HCEC 1CT (cell line): ENCODE measurements around the gene MYO1H.
"Not testable (repeated sequence)": the region's sequence is repeated elsewhere in the genome, so short reads cannot be mapped to it uniquely, and the experiment has no call there.

Experiments
- DNase-seq: peaks from one replicate; pipeline ENCODE4 v3.0.0-alpha.2; 2017

The MYO1H gene, protein sequence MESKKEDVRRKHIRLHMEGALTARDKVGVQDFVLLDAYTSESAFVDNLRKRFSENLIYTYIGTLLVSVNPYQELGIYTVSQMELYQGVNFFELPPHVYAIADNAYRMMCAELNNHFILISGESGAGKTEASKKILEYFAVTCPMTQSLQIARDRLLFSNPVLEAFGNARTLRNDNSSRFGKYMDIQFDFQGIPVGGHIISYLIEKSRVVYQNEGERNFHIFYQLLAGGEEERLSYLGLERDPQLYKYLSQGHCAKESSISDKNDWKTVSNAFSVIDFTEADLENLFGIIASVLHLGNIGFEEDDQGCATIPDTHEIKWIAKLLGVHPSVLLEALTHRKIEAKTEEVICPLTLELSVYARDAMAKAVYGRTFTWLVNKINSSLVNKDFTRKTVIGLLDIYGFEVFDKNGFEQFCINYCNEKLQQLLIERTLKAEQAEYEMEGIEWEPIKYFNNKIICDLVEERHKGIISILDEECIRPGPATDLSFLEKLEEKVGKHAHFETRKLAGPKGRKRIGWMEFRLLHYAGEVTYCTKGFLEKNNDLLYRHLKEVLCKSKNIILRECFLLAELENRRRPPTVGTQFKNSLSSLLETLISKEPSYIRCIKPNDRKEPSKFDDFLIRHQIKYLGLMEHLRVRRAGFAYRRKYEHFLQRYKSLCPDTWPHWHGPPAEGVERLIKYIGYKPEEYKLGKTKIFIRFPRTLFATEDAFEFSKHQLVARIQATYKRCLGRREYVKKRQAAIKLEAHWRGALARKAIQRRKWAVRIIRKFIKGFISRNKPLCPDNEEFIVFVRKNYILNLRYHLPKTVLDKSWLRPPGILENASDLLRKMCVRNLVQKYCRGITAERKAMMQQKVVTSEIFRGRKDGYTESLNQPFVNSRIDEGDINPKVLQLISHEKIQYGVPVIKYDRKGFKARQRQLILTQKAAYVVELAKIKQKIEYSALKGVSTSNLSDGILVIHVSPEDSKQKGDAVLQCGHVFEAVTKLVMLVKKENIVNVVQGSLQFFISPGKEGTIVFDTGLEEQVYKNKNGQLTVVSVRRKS

DNA sequence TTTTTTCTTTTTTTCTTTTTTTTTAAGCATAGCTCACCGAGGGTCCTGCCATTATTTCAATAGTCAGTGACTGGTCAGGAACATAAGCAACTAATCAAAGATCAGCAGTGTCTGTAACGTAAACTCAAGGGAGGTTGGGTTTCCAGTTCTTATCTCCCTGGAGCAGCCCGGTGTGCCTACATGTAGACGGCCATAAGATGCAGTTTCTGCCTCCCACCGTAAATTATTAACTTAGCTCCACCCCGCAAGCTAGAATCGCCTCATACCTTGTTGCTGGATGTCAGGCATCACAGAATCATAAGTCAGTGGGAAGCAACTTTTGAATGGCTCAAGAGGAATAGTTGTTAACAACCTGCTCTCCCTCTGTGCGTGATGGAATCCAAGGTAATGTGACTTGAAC is at the start of gene MYO1H:
MYO1H (plus strand) TSS at position 312 of the 400 bp plus-strand sequence; CDS start at position 373, 61 bp downstream.
- DNase-seq = no peak

DNA sequence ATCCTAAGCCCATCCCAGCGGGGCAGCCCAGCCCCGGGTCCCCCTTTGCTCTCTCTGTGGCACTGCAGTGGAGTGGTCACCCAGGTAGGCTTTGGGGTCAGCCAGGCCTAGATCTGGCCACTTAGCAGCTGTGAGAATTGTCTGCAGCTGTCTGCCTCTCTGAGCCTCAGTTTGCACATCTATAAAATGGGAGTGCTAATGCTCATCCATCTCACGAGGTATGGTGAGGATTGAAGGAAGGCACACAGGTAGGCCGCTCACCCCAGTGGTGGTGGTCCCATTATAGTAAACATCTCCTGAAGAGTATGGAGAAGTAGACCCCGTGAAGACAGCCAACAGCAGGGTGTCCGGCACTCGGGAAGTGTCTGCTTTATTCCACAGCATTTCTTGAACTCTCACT is 47.9 kb upstream of the MYO1H start:
- no peak for DNase-seq

DNA sequence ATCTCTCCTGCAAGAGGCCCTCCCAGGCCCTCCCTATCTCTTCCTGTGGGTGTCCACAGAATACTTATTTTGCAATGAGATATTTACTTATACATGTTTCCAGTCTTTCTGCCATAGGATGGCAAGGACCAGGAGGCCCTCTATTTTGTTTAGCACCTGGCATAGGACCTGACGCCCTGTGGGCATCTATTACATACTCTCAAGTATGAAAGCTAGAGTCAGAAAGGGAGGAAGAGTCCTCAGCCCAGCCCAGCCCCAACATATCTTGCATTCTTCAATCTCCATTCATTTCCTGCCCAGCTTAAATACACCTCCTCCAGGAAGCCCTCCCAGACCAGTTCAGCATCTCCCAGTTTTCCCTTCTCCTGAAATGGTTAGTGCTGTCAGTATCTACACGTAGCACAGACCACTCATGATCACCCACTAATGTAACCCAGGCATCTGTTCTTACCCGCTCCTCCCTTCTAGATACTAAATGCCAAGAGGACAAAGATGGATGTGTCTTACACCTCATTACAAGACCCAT is 46.0 kb upstream of the MYO1H start:
- DNase-seq = no peak

DNA sequence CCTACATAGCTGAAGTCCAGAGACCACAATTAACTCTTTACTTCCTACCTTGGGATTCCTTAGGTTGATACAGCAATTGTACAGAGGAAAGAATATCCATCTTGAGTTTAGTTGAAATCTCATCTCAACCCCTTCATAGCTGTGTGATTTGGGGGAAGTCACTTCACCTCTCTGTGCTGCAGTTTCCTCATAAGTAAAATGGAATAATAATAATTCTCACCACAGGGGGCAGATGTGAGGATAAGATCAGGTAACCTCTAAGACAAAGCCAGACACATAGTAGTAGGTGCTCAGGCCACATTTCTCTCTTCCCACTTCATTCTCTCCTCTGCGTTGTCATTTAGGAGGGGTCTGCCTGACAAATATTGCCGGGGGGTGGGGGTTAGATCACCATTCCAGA is 45.3 kb upstream of the MYO1H start:
- no peak for DNase-seq

DNA sequence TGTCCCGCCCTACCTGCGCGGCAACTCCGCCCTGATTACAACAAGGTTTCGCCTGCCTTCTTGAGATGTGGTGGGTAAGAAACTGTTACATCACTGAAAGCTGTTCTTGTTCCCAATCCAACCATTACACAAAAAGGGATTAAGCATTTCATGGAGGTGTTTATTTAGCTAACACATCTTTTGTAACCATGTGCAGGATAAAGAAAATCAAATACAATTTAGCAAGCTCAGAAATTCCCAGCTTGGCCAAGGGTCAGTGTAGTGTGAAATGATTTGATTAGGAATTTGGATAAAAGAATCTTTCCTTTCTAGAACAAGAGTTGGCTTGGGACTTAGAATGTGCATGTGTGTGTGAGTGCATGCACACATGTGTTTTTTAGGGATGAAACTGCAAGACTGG is 44.9 kb upstream of the MYO1H start:
- no peak for DNase-seq

DNA sequence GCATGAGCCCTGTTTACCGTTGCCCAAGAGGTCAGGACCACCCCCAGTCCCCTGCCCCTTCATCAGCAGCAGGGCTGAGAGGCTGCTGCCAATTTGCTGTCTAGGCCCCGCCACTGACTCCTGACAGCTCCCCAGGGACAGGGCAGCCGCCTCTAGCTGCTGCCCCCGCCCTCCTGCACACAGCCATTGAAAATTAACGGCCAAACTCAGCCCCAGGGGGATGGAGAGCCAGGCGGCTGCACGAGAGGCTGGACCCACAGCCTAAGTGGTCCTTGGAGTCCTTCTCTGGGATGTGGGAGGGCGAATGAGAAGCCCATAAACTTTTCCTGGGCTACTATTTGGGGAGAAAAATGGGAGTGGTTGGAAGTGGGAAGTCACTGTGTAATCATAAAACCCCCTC is 43.2 kb upstream of the MYO1H start:
- DNase-seq = no peak

DNA sequence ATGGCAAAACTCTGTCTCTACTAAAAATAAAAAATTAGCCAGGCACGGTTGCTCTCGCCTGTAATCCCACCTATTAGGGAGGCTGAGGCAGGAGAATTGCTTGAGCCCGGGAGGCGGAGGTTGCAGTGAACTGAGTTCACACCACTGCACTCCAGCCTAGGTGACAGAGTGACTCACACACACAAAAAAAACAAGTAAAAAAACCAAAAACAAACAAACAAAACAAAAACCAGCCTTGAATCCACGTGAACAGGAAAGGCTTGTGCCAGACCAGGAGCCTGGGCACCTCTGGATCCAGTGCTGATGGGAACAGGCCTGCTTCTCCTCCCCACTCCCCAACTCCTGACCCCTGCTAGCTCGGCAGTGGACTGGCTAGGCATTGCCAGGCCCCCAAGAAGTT is 42.2 kb upstream of the MYO1H start:
- DNase-seq = no peak

DNA sequence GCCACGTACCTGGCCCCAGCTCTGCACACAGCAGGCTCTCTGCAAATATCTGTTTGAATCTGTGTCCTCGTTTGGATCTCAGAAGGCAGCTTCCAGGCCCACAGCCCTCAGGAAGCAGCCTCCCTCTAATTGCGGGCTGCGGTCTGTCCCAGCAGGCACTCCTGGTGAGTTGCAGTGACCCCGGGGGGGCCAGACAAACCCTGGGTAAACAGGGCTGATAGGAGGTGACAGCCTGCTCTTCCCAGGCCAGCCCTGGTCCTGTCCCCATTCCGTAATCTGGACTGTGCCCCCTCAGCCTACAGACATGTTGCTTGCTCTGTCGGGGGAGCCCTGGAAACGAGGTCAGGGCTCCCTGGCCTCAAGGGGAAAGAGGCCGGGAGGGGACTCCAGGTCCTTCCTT is 40.6 kb upstream of the MYO1H start:
- DNase-seq = no peak

DNA sequence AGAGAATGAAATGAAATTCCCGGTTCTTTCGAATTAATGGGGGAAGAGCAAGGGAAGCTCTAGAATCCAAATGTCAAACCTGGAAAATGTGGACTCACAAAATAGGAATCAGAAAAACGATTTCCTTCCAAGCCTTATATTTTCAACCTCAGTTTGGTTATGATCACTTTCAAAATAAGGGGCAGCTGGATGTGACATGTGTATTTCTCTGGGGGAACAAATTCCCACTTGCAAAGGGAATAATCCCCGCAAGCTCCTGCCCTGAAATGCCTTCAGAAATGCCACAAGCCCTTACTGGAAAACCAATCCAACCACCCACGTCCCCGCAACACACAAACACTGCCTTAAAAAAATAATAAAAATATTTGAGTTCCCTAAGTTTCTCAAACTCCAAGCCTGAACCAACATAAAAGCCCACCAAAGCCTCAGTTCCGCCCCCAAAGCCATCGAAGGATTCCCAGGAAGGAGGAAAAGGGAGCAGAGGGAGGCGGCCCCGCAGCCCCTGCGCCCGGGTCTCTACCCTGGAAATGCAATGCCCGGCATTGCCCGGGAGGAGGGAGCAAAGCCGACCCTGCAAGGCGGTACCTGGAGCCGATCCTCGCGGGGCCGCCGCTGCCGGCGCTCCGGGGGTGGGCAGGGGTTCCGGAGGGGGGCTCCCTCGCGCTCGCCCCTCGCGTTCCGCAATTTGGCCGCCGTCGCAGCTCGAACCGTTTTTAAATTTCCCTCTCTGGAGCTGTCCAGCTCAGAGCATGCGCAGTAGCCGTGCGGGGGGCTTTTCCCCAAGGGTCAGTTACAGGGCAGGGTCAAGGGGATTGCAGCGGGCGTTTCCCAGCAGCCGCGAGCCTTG is 38.9 kb upstream of the MYO1H start, which contains the start of gene FOXN4:
FOXN4 (minus strand) TSS at position 751 of the 847 bp plus-strand sequence. CDS start 963 bp downstream, outside the sequence.
- DNase-seq = no peak

DNA sequence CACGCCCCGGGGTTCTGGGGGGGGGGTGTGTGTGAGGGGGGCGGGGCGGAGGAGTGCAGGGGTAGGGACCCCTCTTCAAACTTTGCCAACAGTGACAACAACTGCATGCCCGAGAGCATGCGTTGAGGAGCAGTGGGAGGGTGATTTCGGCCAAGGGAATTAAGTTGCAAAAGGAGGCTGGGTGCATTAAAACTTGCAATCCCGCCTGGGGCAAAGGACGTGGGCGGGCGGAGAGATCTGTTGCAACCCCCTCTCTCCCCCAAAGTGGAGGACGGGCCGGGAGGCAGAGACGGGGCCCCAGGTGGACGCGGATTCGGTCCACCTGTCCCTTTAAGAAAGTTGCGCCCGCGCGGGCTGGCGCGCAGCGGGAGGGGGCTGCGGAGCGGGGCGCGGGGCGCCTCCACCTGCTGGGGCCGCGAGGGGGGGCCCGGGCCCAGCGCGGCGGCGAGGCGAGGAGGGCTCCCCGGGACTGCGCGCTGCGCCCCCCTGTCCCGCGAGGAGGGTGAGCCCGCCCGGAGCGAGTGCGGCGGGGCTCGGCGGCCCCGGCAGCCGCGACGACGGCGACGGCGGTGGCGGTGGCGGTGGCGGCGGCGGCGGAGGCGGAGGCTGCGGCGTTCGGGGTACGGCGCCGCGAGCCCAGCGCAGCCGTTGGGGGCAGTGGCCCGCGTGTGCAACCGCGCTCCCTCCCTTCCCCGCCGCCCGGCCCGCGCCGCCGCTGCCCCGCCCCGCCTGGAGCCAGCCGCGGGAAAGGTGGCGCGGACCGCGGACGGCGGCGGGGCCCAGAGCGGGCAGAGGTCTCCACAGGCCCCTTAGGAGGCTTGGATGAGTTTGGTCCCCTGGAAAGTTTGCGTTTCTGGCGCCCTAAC is 38.1 kb upstream of the MYO1H start:
- DNase-seq = no peak

DNA sequence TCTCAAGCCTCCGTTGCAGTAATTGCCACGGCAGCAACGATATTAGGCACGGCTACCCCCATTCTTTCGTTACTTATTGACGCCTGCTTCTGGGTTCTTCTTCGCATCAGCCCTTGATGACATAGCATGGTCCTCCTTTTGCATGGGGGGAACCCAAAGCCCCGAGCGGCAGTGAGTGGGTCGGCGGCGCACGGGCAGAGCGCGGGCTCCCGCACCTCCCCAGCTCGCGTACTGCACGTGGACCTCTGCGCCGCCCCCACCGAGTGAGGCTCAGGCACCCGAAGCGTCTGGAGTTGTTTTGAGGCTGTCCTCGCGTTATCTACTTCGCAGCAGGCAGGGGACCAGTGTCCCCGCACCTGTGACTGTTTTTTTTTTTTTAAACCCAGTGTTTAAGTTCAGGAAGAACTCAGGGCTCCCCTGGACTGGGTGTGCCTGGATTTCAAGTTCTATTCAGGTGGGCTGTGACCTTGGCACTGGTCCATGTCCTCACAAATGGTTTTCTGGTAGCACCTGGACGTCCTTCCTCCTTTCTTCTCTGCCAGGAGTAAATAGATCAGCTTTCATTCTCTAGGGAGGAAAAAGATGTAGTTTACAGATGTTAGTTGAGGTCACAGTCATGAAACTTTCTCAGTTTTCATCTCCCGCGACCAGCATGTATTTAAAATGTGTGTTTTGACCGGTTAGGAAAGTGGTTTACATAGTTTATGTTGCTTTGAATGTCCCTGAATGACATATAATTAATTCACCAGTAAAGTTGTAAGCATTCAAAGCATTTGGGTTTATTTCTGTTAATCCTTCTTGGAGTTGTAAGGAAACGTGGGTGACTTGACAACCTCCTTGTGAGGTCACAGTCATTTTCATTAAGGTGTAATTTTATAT is 37.2 kb upstream of the MYO1H start:
- no peak for DNase-seq

DNA sequence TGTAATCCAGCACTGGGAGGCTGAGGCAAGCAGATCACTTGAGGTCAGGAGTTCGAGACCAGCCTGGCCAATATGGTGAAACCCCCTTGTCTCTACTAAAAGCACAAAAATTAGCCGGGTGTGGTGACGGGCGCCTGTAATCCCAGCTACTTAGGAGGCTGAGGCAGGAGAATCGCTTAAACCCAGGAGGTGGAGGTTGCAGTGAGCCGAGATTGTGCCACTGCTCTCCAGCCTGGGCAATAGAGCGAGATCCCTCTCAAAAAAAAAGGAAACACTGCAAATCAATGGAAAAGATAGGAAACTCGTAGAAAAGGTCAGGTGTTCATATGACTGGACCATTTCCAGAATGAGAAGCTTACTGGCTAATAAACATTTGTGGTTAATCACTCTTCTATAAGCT is 26.4 kb upstream of the MYO1H start:
- not testable (repeated sequence) for DNase-seq

DNA sequence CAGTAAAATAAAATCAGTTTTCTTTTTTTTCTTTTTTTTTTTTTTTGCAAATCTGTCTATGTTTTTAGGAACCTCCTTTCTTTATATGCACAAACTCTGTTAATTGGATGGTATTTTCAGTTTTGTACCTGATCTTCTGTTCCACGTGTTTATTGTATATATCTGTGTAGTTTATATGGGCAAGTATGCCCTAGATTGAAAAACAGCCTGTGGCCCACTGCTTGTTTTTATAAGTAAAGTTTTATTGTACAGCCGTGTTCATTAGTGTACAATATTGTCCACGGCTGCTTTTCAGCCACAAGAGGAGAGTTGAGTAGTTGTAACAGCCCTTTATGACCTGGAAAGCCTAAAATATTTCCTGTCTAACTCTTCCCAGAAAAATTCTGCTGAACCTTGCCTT is 18.7 kb upstream of the MYO1H start:
- no peak for DNase-seq

DNA sequence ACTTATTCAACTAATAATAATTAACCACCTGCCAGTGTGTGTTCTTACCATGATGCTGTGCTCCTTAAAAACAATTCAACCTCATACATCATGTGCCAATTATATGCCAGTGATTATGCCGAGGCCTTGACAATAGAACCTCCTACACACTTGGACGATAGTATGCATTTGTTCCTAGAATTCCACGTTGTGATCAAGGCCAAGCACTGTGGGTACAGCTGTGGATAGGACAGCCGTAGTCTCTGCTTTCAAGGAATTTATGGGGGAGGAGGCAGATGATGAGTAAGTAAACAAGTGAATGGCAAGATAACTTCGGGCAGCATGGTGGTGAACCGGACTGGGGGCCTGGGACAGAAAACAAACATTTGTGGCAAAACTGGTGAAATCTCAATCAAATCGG is 18.0 kb upstream of the MYO1H start:
- DNase-seq = no peak

DNA sequence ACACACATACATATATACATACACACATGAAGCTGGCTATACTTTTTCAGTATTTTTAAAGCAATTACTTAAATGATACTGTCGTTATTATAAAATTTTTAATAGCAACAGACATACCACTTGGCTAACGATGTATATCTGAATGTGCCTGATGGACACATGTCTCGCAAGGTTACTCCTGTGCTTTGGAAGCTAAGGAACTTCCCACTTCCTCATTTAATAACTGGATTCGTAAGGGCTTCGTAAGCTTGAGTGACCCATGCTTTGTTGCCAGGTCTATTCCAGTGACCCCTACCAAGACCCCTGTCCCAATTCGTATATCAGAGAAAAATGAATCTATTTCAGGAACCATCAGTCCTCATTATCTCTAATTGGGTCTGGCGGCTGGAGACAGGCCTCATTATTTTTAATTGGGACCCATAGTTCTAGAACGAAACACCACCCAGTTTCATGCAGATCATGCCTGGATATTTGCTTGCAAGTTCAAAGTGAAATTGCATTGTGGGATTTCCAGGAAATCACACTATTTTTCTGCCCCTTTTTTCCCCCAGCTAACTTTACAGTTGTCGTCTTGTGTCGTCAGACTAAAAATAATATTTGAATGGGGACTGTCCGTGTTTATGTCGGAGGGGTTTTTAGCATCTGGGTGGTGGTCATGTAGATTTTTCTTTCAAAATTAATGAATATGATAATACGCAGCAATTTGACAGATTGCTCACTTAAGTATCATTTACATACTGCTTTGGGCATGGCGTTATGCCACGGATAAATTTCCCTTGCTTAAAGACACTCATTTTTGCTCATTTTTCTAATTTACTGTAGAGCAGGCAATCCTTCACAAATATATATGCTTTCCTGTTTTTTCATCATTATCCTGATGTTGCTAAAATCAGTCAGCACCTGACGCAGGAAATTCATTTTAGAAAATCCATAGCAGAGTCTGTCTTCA is 17.1 kb upstream of the MYO1H start:
- no peak for DNase-seq

DNA sequence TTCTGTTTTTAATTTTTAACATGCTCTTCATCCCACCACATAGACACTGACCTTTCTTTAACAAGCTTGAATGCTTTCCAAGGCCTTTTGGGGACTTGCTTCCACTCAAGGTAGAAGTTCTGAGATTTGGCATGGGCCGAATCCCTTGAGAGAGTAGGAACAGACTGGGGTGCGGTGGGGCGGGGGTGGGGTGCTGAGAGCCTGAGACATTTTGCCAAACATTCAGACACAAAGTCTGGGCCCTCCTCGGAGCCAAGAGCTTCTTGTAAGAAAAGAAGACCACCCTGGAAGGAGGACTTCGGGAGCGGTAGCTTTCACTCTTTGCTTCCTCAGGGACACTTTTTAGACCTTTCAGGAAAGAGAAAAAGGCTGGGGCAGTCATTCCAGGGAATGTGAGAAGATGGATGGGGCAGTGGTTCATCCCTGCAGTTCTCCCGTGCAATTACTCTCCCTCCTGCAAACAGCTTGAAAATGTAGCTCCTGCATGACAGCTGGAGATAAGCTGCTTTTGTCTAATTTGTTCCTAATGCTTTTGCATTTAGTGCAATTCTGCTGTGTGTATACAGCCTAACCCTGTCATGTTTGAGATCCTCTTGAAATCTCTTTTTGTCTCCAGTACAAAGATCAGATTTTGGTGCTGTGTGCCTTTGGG is 16.3 kb upstream of the MYO1H start:
- DNase-seq = no peak

DNA sequence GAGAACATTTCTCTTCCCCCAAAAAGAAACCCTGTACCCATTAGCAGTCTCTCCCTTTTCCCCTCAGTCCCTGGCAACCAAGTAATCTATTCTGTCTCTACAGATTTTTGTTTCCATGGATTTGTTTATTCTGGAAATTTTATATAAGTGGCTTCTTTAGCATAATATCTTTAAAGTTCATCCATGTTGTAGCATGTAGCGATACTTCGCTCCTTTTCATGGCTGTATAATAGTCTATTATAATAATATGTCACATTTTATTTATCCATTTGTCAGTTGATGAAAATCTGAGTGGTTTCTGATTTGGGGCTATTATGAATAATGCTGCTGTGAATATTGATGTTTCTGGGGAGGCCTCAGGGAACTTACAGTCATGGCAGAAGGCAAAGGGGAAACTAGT is 12.8 kb upstream of the MYO1H start:
- no peak for DNase-seq

DNA sequence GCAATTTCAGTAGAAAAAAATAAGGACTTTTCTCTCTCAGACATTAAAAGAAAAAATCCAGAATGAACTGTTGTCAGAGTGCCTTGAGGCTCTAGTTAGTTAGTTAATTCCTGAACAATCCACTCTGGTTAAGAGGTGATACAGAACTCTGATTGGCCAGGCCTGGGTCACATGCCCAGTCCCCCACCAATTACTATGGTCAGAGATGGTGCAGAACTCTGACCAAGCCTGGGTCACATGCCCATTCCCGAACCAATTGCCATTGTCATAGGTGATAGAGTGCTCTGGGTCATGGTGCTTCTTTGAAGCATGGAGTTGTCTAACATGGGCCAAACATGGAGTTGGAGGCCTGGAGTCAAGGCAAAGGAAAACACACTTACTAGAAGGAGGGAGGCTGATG is 11.1 kb upstream of the MYO1H start:
- no peak for DNase-seq

DNA sequence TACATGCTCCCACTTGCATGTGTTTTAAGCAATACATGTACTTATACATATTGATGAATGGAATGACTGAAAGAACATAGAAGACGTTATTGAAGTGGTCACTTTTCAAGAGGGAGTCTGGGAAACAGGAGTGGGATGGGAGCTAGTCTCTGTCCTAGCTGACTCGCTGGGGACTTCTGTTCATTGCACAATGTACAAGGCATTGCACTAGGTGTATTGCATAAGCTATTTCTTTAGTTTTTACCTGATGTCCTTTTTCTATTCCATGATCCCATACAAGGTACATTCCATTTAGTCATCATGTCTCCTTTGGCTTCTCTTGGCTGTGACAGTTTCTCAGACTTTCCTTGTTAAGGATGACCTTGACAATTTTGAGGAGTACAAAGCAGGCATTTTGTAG is 4.0 kb upstream of the MYO1H start:
- no peak for DNase-seq
